HepG2 (cell line): ENCODE measurements around the gene EIF3B. TPM values are rescaled to one million over a fixed set of nuclear protein-coding genes. Genes with fewer than 3 reads are reported as not detected.

Experiments used
- ATAD3A ChIP-seq: sonication (generic); formaldehyde crosslinking; IDR thresholded peaks from 2 replicates; pipeline ENCODE4 v1.4.0; 2020; ENCODE audit warnings: missing genetic modification reagents
- BRCA1 ChIP-seq: sonication (generic); formaldehyde crosslinking; IDR thresholded peaks from 2 replicates; pipeline ENCODE4 v1.4.0; 2020; ENCODE audit warnings: missing genetic modification reagents
- FOSL2 ChIP-seq: sonication (generic); formaldehyde crosslinking; IDR thresholded peaks from 2 replicates; pipeline ENCODE4 v1.4.0; 2020; ENCODE audit warnings: missing genetic modification reagents
- FOXO4 ChIP-seq: sonication (generic); formaldehyde crosslinking; conservative IDR thresholded peaks from 2 replicates; pipeline ENCODE4 v1.8.1; 2023; ENCODE audit warnings: missing genetic modification reagents
- GATAD2A ChIP-seq: IDR thresholded peaks from 2 replicates; pipeline ENCODE4 v1.6.1; 2016
- GTF2F1 ChIP-seq: fragments of 150-350 bp; IDR thresholded peaks from 2 replicates; pipeline ENCODE4 v1.6.1; 2014; ENCODE audit warnings: low read length
- KDM5A ChIP-seq: fragments of 200-600 bp; sonication (generic); IDR thresholded peaks from 2 replicates; pipeline ENCODE4 v1.7.0; 2018; ENCODE audit warnings: antibody characterized with exemption, mild to moderate bottlenecking, low read length, borderline replicate concordance
- MIER2 ChIP-seq: IDR thresholded peaks from 2 replicates; pipeline ENCODE4 v1.6.1; 2016; ENCODE audit warnings: missing biosample characterization, missing genetic modification reagents
- MIXL1 ChIP-seq: IDR thresholded peaks from 2 replicates; pipeline ENCODE4 v1.6.1; 2016
- MYPOP ChIP-seq: sonication (generic); formaldehyde crosslinking; IDR thresholded peaks from 2 replicates; pipeline ENCODE4 v1.8.1; 2023; ENCODE audit warnings: mild to moderate bottlenecking, moderate library complexity, missing genetic modification reagents
- NCOA1 ChIP-seq: sonication (generic); formaldehyde crosslinking; IDR thresholded peaks from 2 replicates; pipeline ENCODE4 v1.9.0; 2021; ENCODE audit warnings: missing genetic modification reagents
- NFIC ChIP-seq: IDR thresholded peaks from 2 replicates; pipeline ENCODE4 v1.6.1; 2012; ENCODE audit warnings: mild to moderate bottlenecking, low read length, inconsistent platforms
- SALL2 ChIP-seq: sonication (generic); formaldehyde crosslinking; IDR thresholded peaks from 2 replicates; pipeline ENCODE4 v1.8.1; 2023; ENCODE audit warnings: mild to moderate bottlenecking, missing genetic modification reagents, inconsistent platforms
- SETDB1 ChIP-seq: sonication (generic); formaldehyde crosslinking; IDR thresholded peaks from 2 replicates; pipeline ENCODE4 v1.5.1; 2020; ENCODE audit warnings: missing genetic modification reagents, mild to moderate bottlenecking, borderline replicate concordance
- SIN3A ChIP-seq: IDR thresholded peaks from 2 replicates; pipeline ENCODE4 v1.6.1; 2011; ENCODE audit warnings: low read depth, mild to moderate bottlenecking, control low read depth, low read length, borderline replicate concordance
- SKI ChIP-seq: fragments of 450-650 bp; IDR thresholded peaks from one replicate; pipeline ENCODE4 v1.6.1; 2018; ENCODE audit warnings: mild to moderate bottlenecking; ENCODE audit not compliant: partially characterized antibody
- SRY ChIP-seq: sonication (generic); formaldehyde crosslinking; IDR thresholded peaks from 2 replicates; pipeline ENCODE4 v1.8.0; 2022; ENCODE audit warnings: mild to moderate bottlenecking, missing genetic modification reagents
- ZC3H13 ChIP-seq: sonication (generic); formaldehyde crosslinking; IDR thresholded peaks from 2 replicates; pipeline ENCODE4 v1.8.1; 2023; ENCODE audit warnings: mild to moderate bottlenecking, missing genetic modification reagents, moderate library complexity
- ZFAT ChIP-seq: sonication (generic); formaldehyde crosslinking; conservative IDR thresholded peaks from 2 replicates; pipeline ENCODE4 v1.8.1; 2023; ENCODE audit warnings: missing genetic modification reagents, inconsistent platforms
- ZKSCAN8 ChIP-seq: IDR thresholded peaks from 2 replicates; pipeline ENCODE4 v1.6.1; 2016; ENCODE audit warnings: borderline replicate concordance, missing genetic modification reagents, missing compliant biosample characterization
- ZNF331 ChIP-seq: sonication (generic); formaldehyde crosslinking; IDR thresholded peaks from 2 replicates; pipeline ENCODE4 v1.4.0; 2020; ENCODE audit warnings: missing genetic modification reagents
- ZNF512B ChIP-seq: sonication (generic); formaldehyde crosslinking; IDR thresholded peaks from 2 replicates; pipeline ENCODE4 v1.5.1; 2020; ENCODE audit warnings: missing genetic modification reagents, mild to moderate bottlenecking, borderline replicate concordance
- ZNF670 ChIP-seq: sonication (generic); formaldehyde crosslinking; IDR thresholded peaks from 2 replicates; pipeline ENCODE4 v1.8.0; 2022; ENCODE audit warnings: mild to moderate bottlenecking, missing genetic modification reagents, borderline replicate concordance
- ZNF724P ChIP-seq: sonication (generic); formaldehyde crosslinking; IDR thresholded peaks from 2 replicates; pipeline ENCODE4 v1.8.0; 2022; ENCODE audit warnings: missing genetic modification reagents, borderline replicate concordance
- ZNF737 ChIP-seq: sonication (generic); formaldehyde crosslinking; IDR thresholded peaks from 2 replicates; pipeline ENCODE4 v1.5.0; 2020; ENCODE audit warnings: missing genetic modification reagents, mild to moderate bottlenecking, borderline replicate concordance
- ZNF770 ChIP-seq: sonication (generic); formaldehyde crosslinking; IDR thresholded peaks from 2 replicates; pipeline ENCODE4 v1.5.0; 2020; ENCODE audit warnings: mild to moderate bottlenecking, missing genetic modification reagents
- ZSCAN25 ChIP-seq: sonication (generic); formaldehyde crosslinking; IDR thresholded peaks from 2 replicates; pipeline ENCODE4 v1.8.0; 2022; ENCODE audit warnings: mild to moderate bottlenecking, missing genetic modification reagents
- polyA plus RNA-seq, 8 experiments: library from polyadenylated mRNA; depleted of rRNA in 3 of 8; stranded (reverse) in 7 of 8; unstranded in 1 of 8; fragments of >200 nt; fragmentation: Illumina TruSeq in 4 of 8; extraction: Trizol in 4 of 8; gene quantifications; 2 replicates each; pipeline versions ENCODE4 v1.2.1 to v1.2.3, GENCODE V29; 2011 to 2016; ENCODE audit warnings: low read depth in 4 of 8, missing spikeins in 1 of 8, mixed read lengths in 1 of 8; ENCODE audit not compliant: insufficient read depth in 1 of 8
- total RNA-seq, 5 experiments: library from RNA; depleted of rRNA; stranded (reverse); fragments of >200 nt; fragmentation: Illumina TruSeq; extraction: Trizol; gene quantifications; 2 replicates each; pipeline ENCODE4 v1.2.3, GENCODE V29; 2016; ENCODE audit warnings: low read depth in 1 of 5

EIF3B gene
- total and polyA plus RNA-seq, 2 of the 13 experiments (the other 11 are each of a cell fraction or from before 2014, with no cell fraction given), result 92.2 to 241 TPM

GRCh38 chr7:2353936-2354185, 766 bp upstream of the EIF3B start (continued):
- TF ChIP-seq ZNF512B (CRISPR knock-in tag), result no peak
- TF ChIP-seq MIXL1, result no peak
- TF ChIP-seq FOXO4 (CRISPR knock-in tag), result no peak
- no peak for TF ChIP-seq SKI
- no peak for TF ChIP-seq ZNF331
- no peak for TF ChIP-seq ZFAT (CRISPR knock-in tag)
- TF ChIP-seq ZNF724P (CRISPR knock-in tag), result peak; percentile 96
- TF ChIP-seq NCOA1, result no peak; the same call in 1 of the 2 replicates
- TF ChIP-seq GATAD2A (CRISPR knock-in tag), result peak; percentile 38; the same call in 1 of the 2 replicates
- TF ChIP-seq GTF2F1, result no peak
- TF ChIP-seq MIER2 (CRISPR knock-in tag), result no peak
- TF ChIP-seq SALL2 (CRISPR knock-in tag), result peak; percentile 88
- TF ChIP-seq ZC3H13 (CRISPR knock-in tag), result 0 out of 2 replicates have a peak, but pooled peaks have one; percentile 69
- TF ChIP-seq FOSL2 (CRISPR knock-in tag), result peak; percentile 55
- no peak for TF ChIP-seq KDM5A
- TF ChIP-seq ZNF770, result peak; percentile 58
- no peak for TF ChIP-seq ZKSCAN8 (CRISPR knock-in tag)
- TF ChIP-seq ZNF737 (CRISPR knock-in tag), result peak; percentile 60; the same call in 1 of the 2 replicates
- TF ChIP-seq NFIC, result no peak
- peak; percentile 85 for TF ChIP-seq SRY (CRISPR knock-in tag)
- peak; percentile 83; the same call in 1 of the 2 replicates for TF ChIP-seq SIN3A
- 0 out of 2 replicates have a peak, but pooled peaks have one; percentile 42 for TF ChIP-seq ZSCAN25 (CRISPR knock-in tag)
- TF ChIP-seq ATAD3A, result 0 out of 2 replicates have a peak, but pooled peaks have one; percentile 65
- TF ChIP-seq ZNF670 (CRISPR knock-in tag), result peak; percentile 89; the same call in 1 of the 2 replicates
- no peak for TF ChIP-seq SETDB1
- TF ChIP-seq MYPOP (CRISPR knock-in tag), result 0 out of 2 replicates have a peak, but pooled peaks have one; percentile 8
- TF ChIP-seq BRCA1 (CRISPR knock-in tag), result peak; percentile 32; the same call in 1 of the 2 replicates
